ENCODE measurements around the gene RBM20.
"Not testable (repeated sequence)": the region's sequence is repeated elsewhere in the genome, so short reads cannot be mapped to it uniquely, and the experiment has no call there.

The RBM20 gene

GRCh38 chr10:110765513-110766319, 121.6 kb downstream of the RBM20 start:
- no peak for DNase-seq

- DNase-seq, result not testable (repeated sequence)
These were observed 123.5 kb downstream of the RBM20 start for GRCh38 chr10:110767601-110768000.

GRCh38 chr10:110770243-110770642, 126.1 kb downstream of the RBM20 start:
- DNase-seq, result no peak

GRCh38 chr10:110771486-110771885, 127.3 kb downstream of the RBM20 start:
- no peak for DNase-seq

- no peak for DNase-seq
These were observed 127.9 kb downstream of the RBM20 start for GRCh38 chr10:110771991-110772390.

GRCh38 chr10:110772454-110773025, 128.4 kb downstream of the RBM20 start:
- DNase-seq, result no peak

- no peak for DNase-seq
These were observed 129.5 kb downstream of the RBM20 start for GRCh38 chr10:110773693-110774068.

- peak in 1 of 5 donors; percentile 96 for DNase-seq
These were observed 130.2 kb downstream of the RBM20 start for GRCh38 chr10:110774069-110775019.

GRCh38 chr10:110775020-110775375, 130.9 kb downstream of the RBM20 start:
- no peak for DNase-seq

- DNase-seq, result no peak
These were observed 131.3 kb downstream of the RBM20 start for GRCh38 chr10:110775406-110775805.

GRCh38 chr10:110777017-110777416, 132.9 kb downstream of the RBM20 start:
- DNase-seq, result no peak

GRCh38 chr10:110777661-110778060, 133.5 kb downstream of the RBM20 start:
- no peak for DNase-seq

GRCh38 chr10:110778211-110778610, 134.1 kb downstream of the RBM20 start:
- no peak for DNase-seq

GRCh38 chr10:110779489-110779888, 135.4 kb downstream of the RBM20 start:
- no peak for DNase-seq

GRCh38 chr10:110780704-110781103, 136.6 kb downstream of the RBM20 start:
- no peak for DNase-seq

- no peak for DNase-seq
These were observed 137.0 kb downstream of the RBM20 start for GRCh38 chr10:110781139-110781538.

GRCh38 chr10:110782616-110783015, 138.5 kb downstream of the RBM20 start:
- no peak for DNase-seq

- DNase-seq, result peak; percentile 43 to 75 (median 62)
These were observed 139.5 kb downstream of the RBM20 start for GRCh38 chr10:110783509-110784107.

- DNase-seq, result no peak
These were observed 140.1 kb downstream of the RBM20 start for GRCh38 chr10:110784198-110784597.

GRCh38 chr10:110786172-110786571, 142.0 kb downstream of the RBM20 start:
- no peak for DNase-seq

- DNase-seq, result no peak
These were observed 144.7 kb downstream of the RBM20 start for GRCh38 chr10:110788620-110789385.

Data from T-helper 1 cell (primary cell).